IMR-90 (cell line): ENCODE results near the gene CACNB3.

Experiments
- BHLHE40 ChIP-seq: fragments of 150-350 bp; IDR thresholded peaks from 2 replicates; pipeline ENCODE4 v1.6.1; 2016; ENCODE audit warnings: mild to moderate bottlenecking, low read depth, low read length
- CEBPB ChIP-seq: IDR thresholded peaks from 2 replicates; pipeline ENCODE4 v1.6.1; 2012; ENCODE audit warnings: low read depth, low read length, improper control_type of control experiment
- CHD1 ChIP-seq: IDR thresholded peaks from 2 replicates; pipeline ENCODE4 v1.6.1; 2012; ENCODE audit warnings: low read depth, low read length, improper control_type of control experiment
- MXI1 ChIP-seq: IDR thresholded peaks from 2 replicates; pipeline ENCODE4 v1.6.1; 2012; ENCODE audit warnings: low read depth, mild to moderate bottlenecking, low read length, moderate library complexity, borderline replicate concordance
- POLR2A ChIP-seq: IDR thresholded peaks from 2 replicates; pipeline ENCODE4 v1.6.1; 2012; ENCODE audit warnings: mild to moderate bottlenecking, low read depth, low read length
- RAD21 ChIP-seq: IDR thresholded peaks from 2 replicates; pipeline ENCODE4 v1.6.1; 2012; ENCODE audit warnings: low read length, improper control_type of control experiment
- SMC3 ChIP-seq: fragments of 150-350 bp; IDR thresholded peaks from 2 replicates; pipeline ENCODE4 v1.6.1; 2016; ENCODE audit warnings: low read depth, mild to moderate bottlenecking, antibody characterized with exemption, low read length, moderate library complexity
- TF ChIP-seq, protein P1 (sequence below): conservative IDR thresholded peaks from 2 replicates; pipeline ENCODE4 v1.5.1; 2012; ENCODE audit warnings: mild to moderate bottlenecking, low read depth, low read length, improper control_type of control experiment

- TF ChIP-seq, protein P1, sequence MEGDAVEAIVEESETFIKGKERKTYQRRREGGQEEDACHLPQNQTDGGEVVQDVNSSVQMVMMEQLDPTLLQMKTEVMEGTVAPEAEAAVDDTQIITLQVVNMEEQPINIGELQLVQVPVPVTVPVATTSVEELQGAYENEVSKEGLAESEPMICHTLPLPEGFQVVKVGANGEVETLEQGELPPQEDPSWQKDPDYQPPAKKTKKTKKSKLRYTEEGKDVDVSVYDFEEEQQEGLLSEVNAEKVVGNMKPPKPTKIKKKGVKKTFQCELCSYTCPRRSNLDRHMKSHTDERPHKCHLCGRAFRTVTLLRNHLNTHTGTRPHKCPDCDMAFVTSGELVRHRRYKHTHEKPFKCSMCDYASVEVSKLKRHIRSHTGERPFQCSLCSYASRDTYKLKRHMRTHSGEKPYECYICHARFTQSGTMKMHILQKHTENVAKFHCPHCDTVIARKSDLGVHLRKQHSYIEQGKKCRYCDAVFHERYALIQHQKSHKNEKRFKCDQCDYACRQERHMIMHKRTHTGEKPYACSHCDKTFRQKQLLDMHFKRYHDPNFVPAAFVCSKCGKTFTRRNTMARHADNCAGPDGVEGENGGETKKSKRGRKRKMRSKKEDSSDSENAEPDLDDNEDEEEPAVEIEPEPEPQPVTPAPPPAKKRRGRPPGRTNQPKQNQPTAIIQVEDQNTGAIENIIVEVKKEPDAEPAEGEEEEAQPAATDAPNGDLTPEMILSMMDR: peak; percentile 100
- TF ChIP-seq CEBPB: no peak
- TF ChIP-seq CHD1: no peak
- TF ChIP-seq POLR2A: 0 out of 2 replicates have a peak, but pooled peaks have one; percentile 22
- TF ChIP-seq MXI1: peak; percentile 91
- TF ChIP-seq RAD21: peak; percentile 64
- TF ChIP-seq BHLHE40: 0 out of 2 replicates have a peak, but pooled peaks have one; percentile 26
- TF ChIP-seq SMC3: peak; percentile 76
Observed at GRCh38 chr12:48814262-48815125, 3.8 kb upstream of the CACNB3 start.
